Endothelial cell of umbilical vein (primary cell): ENCODE measurements around the gene CCDC194.

Experiments
- CTCF ChIP-seq, 2 donors: IDR thresholded peaks; 1 replicate in 1 of 2; 2 replicates in 1 of 2; pipeline ENCODE4 v1.5.1; 2011; ENCODE audit warnings: low read length in 2 of 2, mild to moderate bottlenecking in 2 of 2, moderate library complexity in 2 of 2, control low read depth in 1 of 2, inconsistent platforms in 1 of 2, low read depth in 1 of 2; ENCODE audit not compliant: insufficient read depth in 1 of 2; ENCODE audit errors: extremely low read depth in 1 of 2
- EZH2 ChIP-seq: IDR thresholded peaks from 2 replicates; pipeline ENCODE4 v1.6.1; 2012; ENCODE audit warnings: borderline replicate concordance, low read depth, mild to moderate bottlenecking, moderate library complexity, low read length, inconsistent platforms; ENCODE audit not compliant: severe bottlenecking
- FOS ChIP-seq: IDR thresholded peaks from 2 replicates; pipeline ENCODE4 v1.6.1; 2011; ENCODE audit warnings: mild to moderate bottlenecking, low read length, moderate library complexity, borderline replicate concordance; ENCODE audit not compliant: insufficient read depth
- POLR2AphosphoS5 ChIP-seq: IDR thresholded peaks from 2 replicates; pipeline ENCODE4 v1.6.1; 2012; ENCODE audit warnings: low read depth, mild to moderate bottlenecking, control low read depth, low read length, moderate library complexity; ENCODE audit not compliant: insufficient read depth

DNA sequence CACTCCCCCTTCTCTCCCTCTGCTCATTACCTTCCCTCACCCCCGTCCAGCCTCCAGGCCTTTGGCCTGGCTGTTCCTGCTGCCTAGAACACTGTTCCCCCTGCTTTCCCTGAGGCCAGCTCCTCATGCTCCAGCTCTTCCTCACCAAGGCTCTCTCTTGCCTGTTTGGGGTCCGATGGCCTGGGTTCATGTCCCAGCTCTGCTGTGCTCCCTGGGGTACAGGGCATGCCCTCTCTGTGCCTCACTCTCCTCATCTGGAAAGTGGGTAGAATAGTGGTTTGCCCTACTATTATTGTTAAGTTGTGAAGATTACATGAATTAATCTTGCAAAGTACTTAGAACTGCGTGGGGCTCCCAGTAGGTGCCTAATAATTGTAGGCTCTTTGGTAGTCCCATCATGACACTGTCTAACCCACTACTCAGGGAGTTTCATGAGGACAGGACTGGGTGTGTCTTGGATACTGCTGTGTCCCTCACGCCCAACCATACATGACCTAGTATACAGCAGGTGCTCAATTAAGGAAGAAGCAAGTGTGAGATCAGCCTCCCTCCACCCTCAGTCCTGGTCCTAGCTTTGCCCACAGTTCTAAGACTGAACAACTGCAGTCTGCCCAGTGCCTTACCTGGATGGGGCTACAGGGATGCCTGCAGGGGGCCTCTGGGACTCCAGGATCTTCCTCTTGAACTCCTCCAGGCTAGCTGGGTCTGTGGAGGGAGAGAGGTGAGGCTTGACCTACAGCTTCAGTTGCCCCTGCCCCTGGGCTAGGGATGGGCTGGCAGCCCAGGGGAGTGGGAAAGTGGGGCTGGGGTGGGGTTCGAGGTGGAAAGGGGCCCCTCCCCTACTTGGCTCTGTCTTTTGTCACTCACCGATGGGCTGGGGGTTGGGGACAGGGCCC lies 33.8 kb downstream of the CCDC194 start:
- TF ChIP-seq EZH2, result no peak
- TF ChIP-seq CTCF (IDR thresholded peaks at IDR 0.05; ENCODE audit: extremely low read depth in 1 of 2, insufficient read depth in 1 of 2, low read depth in 1 of 2, low read length in 2 of 2), result no peak
- TF ChIP-seq POLR2AphosphoS5, result no peak
- TF ChIP-seq FOS, result no peak
